ENCODE data around the gene RRP12. TPM values are rescaled to one million over a fixed set of nuclear protein-coding genes. Genes with fewer than 3 reads are reported as not detected.
"Not testable (repeated sequence)": the region's sequence is repeated elsewhere in the genome, so short reads cannot be mapped to it uniquely, and the experiment has no call there.

The RRP12 gene
- total RNA-seq, 1 donor from 2014 or later = 35.3 TPM

- no peak for DNase-seq (ENCODE audit: low read depth)
- Histone ChIP-seq H3K36me3 (ENCODE audit: control insufficient read depth, insufficient read depth, low read length) (no peaks in the 10 kb centered on the region), H3K4me3 (ENCODE audit: low read depth, low read length) (no peak overlapping the region), H3K27me3 (ENCODE audit: control insufficient read depth, insufficient read depth, low read length) (no peaks in the 10 kb centered on the region)
- no peak for TF ChIP-seq CTCF (IDR thresholded peaks at IDR 0.05; ENCODE audit: insufficient read depth, low read length, severe bottlenecking)
- peak; percentile 68 for FAIRE-seq
Observed at GRCh38 chr10:97349752-97350513, 51.2 kb downstream of the RRP12 start.

GRCh38 chr10:97347317-97347716 is 53.8 kb downstream of the RRP12 start:
- no peak for TF ChIP-seq CTCF (IDR thresholded peaks at IDR 0.05; ENCODE audit: insufficient read depth, low read length, severe bottlenecking)
- Histone ChIP-seq H3K36me3 (ENCODE audit: control insufficient read depth, insufficient read depth, low read length) (no peaks in the 10 kb centered on the region), H3K4me3 (ENCODE audit: low read depth, low read length) (no peak overlapping the region), H3K27me3 (ENCODE audit: control insufficient read depth, insufficient read depth, low read length) (no peaks in the 10 kb centered on the region)
- DNase-seq (ENCODE audit: low read depth) (no peak), FAIRE-seq (no peak)

GRCh38 chr10:97343664-97344063 is 57.5 kb downstream of the RRP12 start:
- not testable (repeated sequence) for H3K36me3 ChIP-seq (ENCODE audit: control insufficient read depth, insufficient read depth, low read length); FAIRE-seq; H3K27me3 ChIP-seq (ENCODE audit: control insufficient read depth, insufficient read depth, low read length); H3K4me3 ChIP-seq (ENCODE audit: low read depth, low read length); DNase-seq (ENCODE audit: low read depth)

- DNase-seq (ENCODE audit: low read depth) (no peak), FAIRE-seq (no peak)
- no peaks in the 10 kb centered on the region for H3K36me3 ChIP-seq (ENCODE audit: control insufficient read depth, insufficient read depth, low read length)
- TF ChIP-seq CTCF (IDR thresholded peaks at IDR 0.05; ENCODE audit: insufficient read depth, low read length, severe bottlenecking) = no peak
- H3K27me3 ChIP-seq (ENCODE audit: control insufficient read depth, insufficient read depth, low read length) = no peaks in the 10 kb centered on the region
- H3K4me3 ChIP-seq (ENCODE audit: low read depth, low read length) = no peak overlapping the region
Observed at GRCh38 chr10:97341416-97341815, 59.7 kb downstream of the RRP12 start.

- H3K4me3 ChIP-seq (ENCODE audit: low read depth, low read length) = no peak overlapping the region
- DNase-seq (ENCODE audit: low read depth) (no peak), FAIRE-seq (no peak)
- H3K36me3 ChIP-seq (ENCODE audit: control insufficient read depth, insufficient read depth, low read length) = no peaks in the 10 kb centered on the region
- no peak for TF ChIP-seq CTCF (IDR thresholded peaks at IDR 0.05; ENCODE audit: insufficient read depth, low read length, severe bottlenecking)
- H3K27me3 ChIP-seq (ENCODE audit: control insufficient read depth, insufficient read depth, low read length) = no peaks in the 10 kb centered on the region
Observed at GRCh38 chr10:97338041-97338440, 63.1 kb downstream of the RRP12 start.

- H3K4me3 ChIP-seq (ENCODE audit: low read depth, low read length) = no peak overlapping the region
- no peaks in the 10 kb centered on the region for H3K36me3 ChIP-seq (ENCODE audit: control insufficient read depth, insufficient read depth, low read length)
- no peaks in the 10 kb centered on the region for H3K27me3 ChIP-seq (ENCODE audit: control insufficient read depth, insufficient read depth, low read length)
- no peak for TF ChIP-seq CTCF (IDR thresholded peaks at IDR 0.05; ENCODE audit: insufficient read depth, low read length, severe bottlenecking)
- DNase-seq (ENCODE audit: low read depth) (peak; percentile 72), FAIRE-seq (no peak)
Observed at GRCh38 chr10:97336942-97337831, 64.0 kb downstream of the RRP12 start.
